H9 (cell line): ENCODE data around the gene LIPK. TPM values are rescaled to one million over a fixed set of nuclear protein-coding genes. Genes with fewer than 3 reads are reported as not detected.

Experiments used
- DNase-seq: peaks from one replicate; pipeline ENCODE4 v3.0.0-alpha.2; 2017
- H2AFZ ChIP-seq: one replicate; pipeline ENCODE4 v1.6.1; 2013; ENCODE audit warnings: mild to moderate bottlenecking, low read length, control low read depth, moderate library complexity
- H2AK5ac ChIP-seq: 2 replicates; pipeline ENCODE4 v1.6.1; 2013; ENCODE audit warnings: low read length, control low read depth, mixed read lengths; ENCODE audit not compliant: insufficient read length
- H2BK120ac ChIP-seq: one replicate; pipeline ENCODE4 v1.6.1; 2013; ENCODE audit warnings: low read depth, mild to moderate bottlenecking, low read length, control low read depth, inconsistent platforms; ENCODE audit not compliant: poor library complexity, severe bottlenecking
- H2BK12ac ChIP-seq: 2 replicates; pipeline ENCODE4 v1.6.1; 2013; ENCODE audit warnings: low read length, control low read depth, mixed read lengths, low read depth; ENCODE audit not compliant: insufficient read length
- H2BK15ac ChIP-seq: 2 replicates; pipeline ENCODE4 v1.6.1; 2013; ENCODE audit warnings: low read depth, low read length, control low read depth
- H2BK20ac ChIP-seq: one replicate; pipeline ENCODE4 v1.6.1; 2013; ENCODE audit warnings: low read depth, mild to moderate bottlenecking, low read length, control low read depth, inconsistent platforms; ENCODE audit not compliant: poor library complexity, severe bottlenecking
- H2BK5ac ChIP-seq: 2 replicates; pipeline ENCODE4 v1.6.1; 2013; ENCODE audit warnings: low read length, control low read depth, mixed read lengths; ENCODE audit not compliant: insufficient read length
- H3K14ac ChIP-seq: 2 replicates; pipeline ENCODE4 v1.6.1; 2013; ENCODE audit warnings: low read length, control low read depth; ENCODE audit not compliant: insufficient read depth
- H3K18ac ChIP-seq: 2 replicates; pipeline ENCODE4 v1.6.1; 2013; ENCODE audit warnings: low read depth, mild to moderate bottlenecking, mixed read lengths, low read length, control low read depth; ENCODE audit not compliant: insufficient read length
- H3K23ac ChIP-seq: 2 replicates; pipeline ENCODE4 v1.6.1; 2013; ENCODE audit warnings: low read length, control low read depth, mixed read lengths, low read depth; ENCODE audit not compliant: insufficient read length
- H3K23me2 ChIP-seq: 2 replicates; pipeline ENCODE4 v1.6.1; 2013; ENCODE audit warnings: low read depth, mild to moderate bottlenecking, mixed read lengths, low read length, control low read depth; ENCODE audit not compliant: insufficient read length, poor library complexity, severe bottlenecking
- H3K27ac ChIP-seq: 2 replicates; pipeline ENCODE4 v1.5.1; 2013; ENCODE audit warnings: low read length, control low read depth, mixed read lengths, low read depth; ENCODE audit not compliant: insufficient read length
- H3K27me3 ChIP-seq: 2 replicates; pipeline ENCODE4 v1.6.1; 2013; ENCODE audit warnings: low read length, control low read depth, inconsistent platforms; ENCODE audit not compliant: insufficient read depth
- H3K4ac ChIP-seq: 2 replicates; pipeline ENCODE4 v1.6.1; 2013; ENCODE audit warnings: low read depth, mild to moderate bottlenecking, control low read depth, inconsistent platforms, low read length, moderate library complexity
- H3K4me1 ChIP-seq: 2 replicates; pipeline ENCODE4 v1.6.1; 2013; ENCODE audit warnings: low read length, control low read depth, inconsistent platforms; ENCODE audit not compliant: insufficient read depth
- H3K4me2 ChIP-seq: 2 replicates; pipeline ENCODE4 v1.6.1; 2013; ENCODE audit warnings: low read length, control low read depth, mixed read lengths; ENCODE audit not compliant: insufficient read length, insufficient read depth
- H3K56ac ChIP-seq: 2 replicates; pipeline ENCODE4 v1.6.1; 2013; ENCODE audit warnings: low read depth, mild to moderate bottlenecking, mixed read lengths, low read length, control low read depth; ENCODE audit not compliant: insufficient read length
- H3K79me1 ChIP-seq: 2 replicates; pipeline ENCODE4 v1.6.1; 2013; ENCODE audit warnings: low read depth, mild to moderate bottlenecking, moderate library complexity, low read length, control low read depth, inconsistent platforms; ENCODE audit not compliant: insufficient read depth, poor library complexity, severe bottlenecking
- H3K79me2 ChIP-seq: 2 replicates; pipeline ENCODE4 v1.6.1; 2013; ENCODE audit warnings: low read length, control low read depth, inconsistent platforms; ENCODE audit not compliant: insufficient read depth
- H3K9ac ChIP-seq: 2 replicates; pipeline ENCODE4 v1.6.1; 2013; ENCODE audit warnings: low read length, control low read depth, mixed read lengths; ENCODE audit not compliant: insufficient read length; ENCODE audit errors: extremely low read depth
- H3K9me3 ChIP-seq: one replicate; pipeline ENCODE4 v1.6.1; 2013; ENCODE audit warnings: low read depth, low read length, inconsistent platforms; ENCODE audit not compliant: control insufficient read depth
- H3T11ph ChIP-seq: one replicate; pipeline ENCODE4 v1.6.1; 2013; ENCODE audit warnings: mild to moderate bottlenecking, low read length, control low read depth, inconsistent platforms
- H4K20me1 ChIP-seq: one replicate; pipeline ENCODE4 v1.6.1; 2013; ENCODE audit not compliant: control insufficient read depth, insufficient read length, insufficient read depth
- H4K5ac ChIP-seq: 2 replicates; pipeline ENCODE4 v1.6.1; 2013; ENCODE audit warnings: low read depth, mild to moderate bottlenecking, mixed read lengths, low read length, control low read depth; ENCODE audit not compliant: insufficient read length
- H4K8ac ChIP-seq: replicated peaks from 2 replicates; pipeline ENCODE4 v1.6.1; 2013; ENCODE audit warnings: low read length, control low read depth, mixed read lengths, low read depth; ENCODE audit not compliant: insufficient read length
- H4K91ac ChIP-seq: 2 replicates; pipeline ENCODE4 v1.6.1; 2013; ENCODE audit warnings: low read depth, mild to moderate bottlenecking, moderate library complexity, mixed read lengths, low read length, control low read depth; ENCODE audit not compliant: insufficient read length
- H3K27ac Mint-ChIP-seq, 3 experiments: 2 replicates in 2 of 3; 3 replicates in 1 of 3; pipeline ENCODE4 v1.8.0; 2020 to 2021; ENCODE audit warnings: mixed read lengths in 3 of 3, mild to moderate bottlenecking in 1 of 3, moderate library complexity in 1 of 3
- H3K27me3 Mint-ChIP-seq: 2 replicates; pipeline ENCODE4 v1.8.0; 2021; ENCODE audit warnings: low read depth, mild to moderate bottlenecking, moderate library complexity, mixed read lengths
- H3K36me3 Mint-ChIP-seq, 3 experiments: 2 replicates in 2 of 3; 3 replicates in 1 of 3; pipeline ENCODE4 v1.8.0; 2020 to 2021; ENCODE audit warnings: low read depth in 3 of 3, mixed read lengths in 3 of 3; ENCODE audit not compliant: insufficient read depth in 1 of 3
- H3K4me1 Mint-ChIP-seq, 2 experiments: 2 replicates each; pipeline ENCODE4 v1.8.0; 2020; ENCODE audit warnings: mixed read lengths in 2 of 2
- H3K4me3 Mint-ChIP-seq, 2 experiments: 2 replicates in 1 of 2; 3 replicates in 1 of 2; pipeline ENCODE4 v1.8.0; 2020 to 2021; ENCODE audit warnings: mild to moderate bottlenecking in 2 of 2, mixed read lengths in 2 of 2, moderate library complexity in 1 of 2
- H3K9me3 Mint-ChIP-seq, 2 experiments: 2 replicates in 1 of 2; 3 replicates in 1 of 2; pipeline ENCODE4 v1.8.0; 2020; ENCODE audit warnings: mild to moderate bottlenecking in 2 of 2, mixed read lengths in 2 of 2, moderate library complexity in 1 of 2
- WGBS: extraction: QIAGEN DNeasy Blood & Tissue Kit; methylation state at CpG from one replicate; pipeline ENCODE4 v1.1.7; 2013; ENCODE audit warnings: missing lambda C conversion rate, low lambda C conversion rate, mixed read lengths; ENCODE audit not compliant: insufficient read length; ENCODE audit errors: extremely low coverage; 5-methylcytosine and 5-hydroxymethylcytosine counted together
- total RNA-seq: library from RNA; stranded (reverse); gene quantifications from 2 replicates; pipeline ENCODE4 v1.2.1, GENCODE V29; 2021
- TF ChIP-seq, protein P1 (sequence below): fragments of 200-600 bp; sonication (generic); conservative IDR thresholded peaks from 3 replicates; pipeline ENCODE4 v1.8.0; 2021; ENCODE audit warnings: antibody characterized with exemption, mild to moderate bottlenecking

The LIPK gene
- total RNA-seq, 1 experiment from 2014 or later, result not detected

GRCh38 chr10:88759366-88760101 lies 53.5 kb downstream of the LIPK start, which contains the start of gene LIPN:
LIPN (plus strand) TSS chr10:88760020; CDS start chr10:88761406, 1,386 bp downstream.
- no peaks in the 10 kb centered on the region for H3K9me3 ChIP-seq
- H3K36me3 Mint-ChIP-seq, result no peaks in the 10 kb centered on the region
- no peak within 1 kb of the TSS for H3K14ac ChIP-seq
- WGBS, result no CpG with 5 or more reads among the region's 7 CpGs
- H3K4me2 ChIP-seq, result no peak within 1 kb of the TSS
- no peaks in the 10 kb centered on the region for H3K9me3 Mint-ChIP-seq
- no peak within 1 kb of the TSS for H3K56ac ChIP-seq
- no peaks in the 10 kb centered on the region for H3K27me3 Mint-ChIP-seq
- H2AFZ ChIP-seq, result no peak within 1 kb of the TSS
- H2BK15ac ChIP-seq, result no peak within 1 kb of the TSS
- no peaks in the 10 kb centered on the region for H3K79me2 ChIP-seq
- no peaks in the 10 kb centered on the region for H3K4me1 ChIP-seq
- H2BK12ac ChIP-seq, result no peak within 1 kb of the TSS
- H3K4me1 Mint-ChIP-seq, result peaks cover 8% of the 10 kb centered on the region in 2 experiments
- no peak for DNase-seq
- H4K20me1 ChIP-seq, result no peaks in the 10 kb centered on the region
- no peak within 1 kb of the TSS for H4K8ac ChIP-seq
- H3K23me2 ChIP-seq, result no peaks in the 10 kb centered on the region
- no peak within 1 kb of the TSS for H2AK5ac ChIP-seq
- no peak within 1 kb of the TSS for H4K91ac ChIP-seq
- no peak within 1 kb of the TSS for H4K5ac ChIP-seq
- H3T11ph ChIP-seq, result no peak within 1 kb of the TSS
- TF ChIP-seq, protein P1, sequence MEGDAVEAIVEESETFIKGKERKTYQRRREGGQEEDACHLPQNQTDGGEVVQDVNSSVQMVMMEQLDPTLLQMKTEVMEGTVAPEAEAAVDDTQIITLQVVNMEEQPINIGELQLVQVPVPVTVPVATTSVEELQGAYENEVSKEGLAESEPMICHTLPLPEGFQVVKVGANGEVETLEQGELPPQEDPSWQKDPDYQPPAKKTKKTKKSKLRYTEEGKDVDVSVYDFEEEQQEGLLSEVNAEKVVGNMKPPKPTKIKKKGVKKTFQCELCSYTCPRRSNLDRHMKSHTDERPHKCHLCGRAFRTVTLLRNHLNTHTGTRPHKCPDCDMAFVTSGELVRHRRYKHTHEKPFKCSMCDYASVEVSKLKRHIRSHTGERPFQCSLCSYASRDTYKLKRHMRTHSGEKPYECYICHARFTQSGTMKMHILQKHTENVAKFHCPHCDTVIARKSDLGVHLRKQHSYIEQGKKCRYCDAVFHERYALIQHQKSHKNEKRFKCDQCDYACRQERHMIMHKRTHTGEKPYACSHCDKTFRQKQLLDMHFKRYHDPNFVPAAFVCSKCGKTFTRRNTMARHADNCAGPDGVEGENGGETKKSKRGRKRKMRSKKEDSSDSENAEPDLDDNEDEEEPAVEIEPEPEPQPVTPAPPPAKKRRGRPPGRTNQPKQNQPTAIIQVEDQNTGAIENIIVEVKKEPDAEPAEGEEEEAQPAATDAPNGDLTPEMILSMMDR, result no peak
- H2BK120ac ChIP-seq, result no peak within 1 kb of the TSS
- no peaks in the 10 kb centered on the region for H3K27me3 ChIP-seq
- H3K79me1 ChIP-seq, result no peaks in the 10 kb centered on the region
- H3K18ac ChIP-seq, result no peak within 1 kb of the TSS
- H3K4me3 Mint-ChIP-seq, result no peak within 1 kb of the TSS
- H2BK20ac ChIP-seq, result no peak within 1 kb of the TSS
- no peak within 1 kb of the TSS for H3K9ac ChIP-seq
- no peak within 1 kb of the TSS for H3K4ac ChIP-seq
- H3K27ac Mint-ChIP-seq, result no peak within 1 kb of the TSS
- no peak within 1 kb of the TSS for H3K23ac ChIP-seq
- H3K27ac ChIP-seq, result no peak within 1 kb of the TSS
- no peak within 1 kb of the TSS for H2BK5ac ChIP-seq
